GM12878 (cell line): Measurements from ENCODE around the gene RAP1A.

ENCODE experiments used
- ASH2L ChIP-seq: fragments of 300-600, 200-600 bp; sonication (generic); IDR thresholded peaks from 2 replicates; pipeline ENCODE4 v1.6.1; 2017; ENCODE audit warnings: low read depth, mild to moderate bottlenecking, borderline replicate concordance
- ATF2 ChIP-seq: IDR thresholded peaks from 2 replicates; pipeline ENCODE4 v1.6.1; 2012; ENCODE audit warnings: low read length, inconsistent platforms
- BHLHE40 ChIP-seq, 2 experiments: fragments of 450-650 bp in 1 of 2; IDR thresholded peaks; 2 replicates each; pipeline ENCODE4 v1.6.1; 2011 to 2017; ENCODE audit warnings: low read depth in 2 of 2, borderline replicate concordance in 1 of 2, improper control_type of control experiment in 1 of 2, low read length in 1 of 2, mild to moderate bottlenecking in 1 of 2
- CHD2 ChIP-seq: IDR thresholded peaks from 2 replicates; pipeline ENCODE4 v1.6.1; 2011; ENCODE audit warnings: low read depth, low read length, improper control_type of control experiment, borderline replicate concordance
- CREB1 ChIP-seq: IDR thresholded peaks from 2 replicates; pipeline ENCODE4 v1.6.1; 2012; ENCODE audit warnings: low read depth, mild to moderate bottlenecking, inconsistent platforms
- CTCF ChIP-seq, 3 experiments: IDR thresholded peaks in 2 of 3; conservative IDR thresholded peaks in 1 of 3; 2 replicates each; pipeline ENCODE4 v1.5.1; 2011; ENCODE audit warnings: low read depth in 3 of 3, low read length in 3 of 3, mild to moderate bottlenecking in 3 of 3, control low read depth in 2 of 3, moderate library complexity in 2 of 3, inconsistent platforms in 1 of 3, mixed read lengths in 1 of 3; ENCODE audit not compliant: control insufficient read depth in 2 of 3, insufficient read depth in 1 of 3; ENCODE audit errors: extremely low read depth in 1 of 3
- EP300 ChIP-seq, 2 experiments: fragments of 150-350 bp in 1 of 2; IDR thresholded peaks; 2 replicates each; pipeline ENCODE4 v1.6.1; 2011 to 2012; ENCODE audit warnings: low read depth in 2 of 2, low read length in 2 of 2, borderline replicate concordance in 1 of 2, improper control_type of control experiment in 1 of 2, inconsistent platforms in 1 of 2; ENCODE audit not compliant: control insufficient read depth in 1 of 2
- HCFC1 ChIP-seq: fragments of 150-350 bp; IDR thresholded peaks from 2 replicates; pipeline ENCODE4 v1.6.1; 2014; ENCODE audit warnings: low read length
- IKZF1 ChIP-seq: fragments of 450-650 bp; conservative IDR thresholded peaks from 2 replicates; pipeline ENCODE4 v1.6.1; 2017; ENCODE audit warnings: antibody characterized with exemption, mild to moderate bottlenecking
- NBN ChIP-seq: fragments of 450-650 bp; IDR thresholded peaks from 2 replicates; pipeline ENCODE4 v1.6.1; 2016
- POLR2A ChIP-seq: IDR thresholded peaks from 2 replicates; pipeline ENCODE4 v1.6.1; 2011; ENCODE audit warnings: low read depth, mild to moderate bottlenecking, low read length
- SUZ12 ChIP-seq: fragments of 200-600 bp; sonication (generic); IDR thresholded peaks from one replicate; pipeline ENCODE4 v1.6.1; 2018; ENCODE audit warnings: antibody characterized with exemption, mild to moderate bottlenecking; ENCODE audit not compliant: unreplicated experiment
- YBX1 ChIP-seq: fragments of 450-650 bp; IDR thresholded peaks from 2 replicates; pipeline ENCODE4 v1.6.1; 2016; ENCODE audit warnings: antibody characterized with exemption
- ZNF24 ChIP-seq: fragments of 450-650 bp; IDR thresholded peaks from 2 replicates; pipeline ENCODE4 v1.6.1; 2017; ENCODE audit warnings: antibody characterized with exemption, mild to moderate bottlenecking

DNA sequence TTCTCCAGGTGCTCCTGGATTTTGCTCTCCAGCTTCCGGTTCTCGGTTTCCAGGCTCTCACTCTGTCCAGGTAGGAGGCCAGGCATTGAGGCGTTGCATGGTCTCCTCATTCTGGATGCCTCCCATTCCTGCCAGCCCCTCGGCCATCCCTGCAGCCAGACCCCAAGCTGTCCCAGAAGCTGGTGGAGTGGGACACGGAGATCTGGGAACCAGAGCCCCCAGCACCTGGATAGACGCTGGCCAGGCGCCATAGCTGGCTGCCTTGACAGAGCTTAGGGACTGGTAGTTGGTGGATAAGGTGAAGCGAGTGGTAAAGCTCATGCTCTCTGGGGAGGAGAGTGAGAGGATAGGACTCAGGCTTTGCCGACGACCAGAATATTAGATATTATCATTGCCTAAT lies 29.6 kb downstream of the RAP1A start:
- no peak for TF ChIP-seq POLR2A
- TF ChIP-seq ATF2 = no peak
- no peak for TF ChIP-seq ZNF24
- TF ChIP-seq CTCF (IDR thresholded peaks at IDR 0.05 in 2 of 3, conservative IDR thresholded peaks at IDR 0.05 in 1 of 3; ENCODE audit: control insufficient read depth in 2 of 3, extremely low read depth in 1 of 3, insufficient read depth in 1 of 3, low read depth in 3 of 3, low read length in 3 of 3) = no peak
- no peak for TF ChIP-seq SUZ12
- no peak for TF ChIP-seq CHD2
- TF ChIP-seq IKZF1 = no peak
- no peak for TF ChIP-seq CREB1
- no peak for TF ChIP-seq BHLHE40 (IDR thresholded peaks at IDR 0.05; ENCODE audit: borderline replicate concordance in 1 of 2, low read depth in 2 of 2, low read length in 1 of 2)
- no peak for TF ChIP-seq ASH2L
- no peak for TF ChIP-seq EP300 (IDR thresholded peaks at IDR 0.05; ENCODE audit: borderline replicate concordance in 1 of 2, control insufficient read depth in 1 of 2, low read depth in 2 of 2, low read length in 2 of 2)
- TF ChIP-seq HCFC1 = no peak
- no peak for TF ChIP-seq YBX1
- TF ChIP-seq NBN = no peak
